ENCODE data around the gene NUDT8. TPM values are rescaled to one million over a fixed set of nuclear protein-coding genes. Genes with fewer than 3 reads are reported as not detected.

NUDT8 gene
- total RNA-seq, 1 donor from 2014 or later = 5.1 TPM

GRCh38 chr11:67631411-67631810, 1.7 kb upstream of the NUDT8 start:
- TF ChIP-seq, protein P1, sequence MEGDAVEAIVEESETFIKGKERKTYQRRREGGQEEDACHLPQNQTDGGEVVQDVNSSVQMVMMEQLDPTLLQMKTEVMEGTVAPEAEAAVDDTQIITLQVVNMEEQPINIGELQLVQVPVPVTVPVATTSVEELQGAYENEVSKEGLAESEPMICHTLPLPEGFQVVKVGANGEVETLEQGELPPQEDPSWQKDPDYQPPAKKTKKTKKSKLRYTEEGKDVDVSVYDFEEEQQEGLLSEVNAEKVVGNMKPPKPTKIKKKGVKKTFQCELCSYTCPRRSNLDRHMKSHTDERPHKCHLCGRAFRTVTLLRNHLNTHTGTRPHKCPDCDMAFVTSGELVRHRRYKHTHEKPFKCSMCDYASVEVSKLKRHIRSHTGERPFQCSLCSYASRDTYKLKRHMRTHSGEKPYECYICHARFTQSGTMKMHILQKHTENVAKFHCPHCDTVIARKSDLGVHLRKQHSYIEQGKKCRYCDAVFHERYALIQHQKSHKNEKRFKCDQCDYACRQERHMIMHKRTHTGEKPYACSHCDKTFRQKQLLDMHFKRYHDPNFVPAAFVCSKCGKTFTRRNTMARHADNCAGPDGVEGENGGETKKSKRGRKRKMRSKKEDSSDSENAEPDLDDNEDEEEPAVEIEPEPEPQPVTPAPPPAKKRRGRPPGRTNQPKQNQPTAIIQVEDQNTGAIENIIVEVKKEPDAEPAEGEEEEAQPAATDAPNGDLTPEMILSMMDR (IDR thresholded peaks at IDR 0.05; ENCODE audit: insufficient read depth, low read length, poor library complexity, severe bottlenecking) = no peak
- no peaks in the 10 kb centered on the region for H3K36me3 ChIP-seq (ENCODE audit: control insufficient read depth, insufficient read depth, low read length)
- DNase-seq (ENCODE audit: low read depth) = no peak
- peaks cover 7% of the 10 kb centered on the region for H3K27me3 ChIP-seq (ENCODE audit: control insufficient read depth, insufficient read depth, low read length)
- no peak overlapping the region for H3K4me3 ChIP-seq (ENCODE audit: low read depth, low read length)

- peak overlapping the region; percentile 77 for H3K4me3 ChIP-seq (ENCODE audit: low read depth, low read length)
- TF ChIP-seq, protein P1 (IDR thresholded peaks at IDR 0.05; ENCODE audit: insufficient read depth, low read length, poor library complexity, severe bottlenecking) = no peak
Observed at GRCh38 chr11:67630943-67631331, 1.2 kb upstream of the NUDT8 start.

DNA sequence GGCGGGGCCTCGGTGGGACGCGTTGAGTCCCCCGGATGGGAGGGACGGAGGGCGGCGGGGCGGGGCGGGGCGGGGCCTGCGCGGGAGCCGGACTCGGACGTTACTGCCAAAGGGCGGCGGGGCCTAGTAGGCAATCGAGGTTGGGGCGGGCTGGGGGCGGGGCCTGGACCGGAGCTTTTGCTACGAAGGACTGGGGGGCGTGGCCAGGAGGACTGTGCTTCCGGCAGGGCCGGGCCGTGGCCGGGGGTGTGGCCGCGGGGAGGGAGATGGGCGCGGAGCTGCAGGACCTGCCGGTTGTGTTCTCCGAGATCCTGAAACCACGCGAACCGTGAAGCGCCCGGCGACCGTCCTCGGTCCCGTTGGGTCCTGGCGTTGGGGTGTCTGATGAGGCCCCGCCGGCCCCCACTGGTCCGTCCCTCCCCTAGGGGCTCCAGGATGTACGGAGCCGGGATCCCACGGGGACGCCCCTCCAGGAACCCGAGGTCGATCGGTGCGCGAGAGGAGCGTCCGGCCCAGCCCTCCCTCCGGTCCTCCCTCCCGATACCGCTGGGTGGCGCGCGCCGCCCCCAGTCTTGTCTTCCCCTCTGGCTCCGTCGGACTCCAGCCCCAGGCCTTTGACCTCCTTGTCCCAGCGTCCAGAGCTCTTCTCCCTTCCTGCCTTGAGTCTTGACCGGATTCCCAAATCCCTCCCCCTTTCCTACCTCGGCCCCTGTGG, 648 bp upstream of the NUDT8 start:
- TF ChIP-seq, protein P1 (IDR thresholded peaks at IDR 0.05; ENCODE audit: insufficient read depth, low read length, poor library complexity, severe bottlenecking) = peak; percentile 86
- H3K27me3 ChIP-seq (ENCODE audit: control insufficient read depth, insufficient read depth, low read length) = peaks cover 7% of the 10 kb centered on the region
- H3K4me3 ChIP-seq (ENCODE audit: low read depth, low read length) = peak overlapping the region; percentile 77
- peak; percentile 86 for DNase-seq (ENCODE audit: low read depth)
- no peaks in the 10 kb centered on the region for H3K36me3 ChIP-seq (ENCODE audit: control insufficient read depth, insufficient read depth, low read length)

More at GRCh38 chr11:67630943-67631331, 1.2 kb upstream of the NUDT8 start:
- H3K36me3 ChIP-seq (ENCODE audit: control insufficient read depth, insufficient read depth, low read length) = no peaks in the 10 kb centered on the region
- DNase-seq (ENCODE audit: low read depth) = no peak
- H3K27me3 ChIP-seq (ENCODE audit: control insufficient read depth, insufficient read depth, low read length) = peaks cover 7% of the 10 kb centered on the region

DNA sequence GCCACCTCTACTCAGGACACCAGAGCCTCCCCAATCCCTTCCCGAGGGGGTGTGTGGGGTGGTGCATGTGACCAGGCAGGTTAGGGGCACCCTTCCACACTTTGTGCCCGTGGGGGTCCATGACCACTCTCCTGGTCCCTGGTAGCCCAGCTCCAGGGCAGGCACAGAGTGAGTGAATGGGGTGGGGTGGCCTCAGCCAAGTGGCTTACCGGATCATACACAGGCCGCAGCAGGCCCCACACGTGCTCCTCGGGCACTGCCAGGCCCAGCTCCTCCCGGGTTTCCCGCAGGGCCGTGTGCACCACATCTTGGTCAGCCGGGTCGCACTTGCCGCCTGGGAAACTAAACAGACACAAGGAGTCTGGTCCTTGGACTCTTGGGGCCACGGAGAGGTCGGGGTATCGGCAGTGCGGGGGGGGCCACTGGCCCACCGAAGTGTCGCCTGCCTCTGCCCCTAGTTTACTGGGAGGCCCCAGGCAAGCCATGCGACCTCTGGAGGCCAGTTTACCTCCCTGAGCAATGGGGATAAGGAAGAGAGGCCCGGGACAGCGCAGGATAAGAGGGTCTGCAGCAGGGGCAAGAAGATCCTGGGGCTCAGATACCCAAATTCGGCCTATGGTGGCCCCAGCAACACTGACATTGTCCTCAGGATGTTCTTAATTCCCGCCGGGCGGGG, 889 bp downstream of the NUDT8 start:
- no peak for DNase-seq (ENCODE audit: low read depth)
- TF ChIP-seq, protein P1 (IDR thresholded peaks at IDR 0.05; ENCODE audit: insufficient read depth, low read length, poor library complexity, severe bottlenecking) = no peak
- Histone ChIP-seq H3K36me3 (ENCODE audit: control insufficient read depth, insufficient read depth, low read length) (no peaks in the 10 kb centered on the region), H3K27me3 (ENCODE audit: control insufficient read depth, insufficient read depth, low read length) (no peaks in the 10 kb centered on the region), H3K4me3 (ENCODE audit: low read depth, low read length) (peak overlapping the region; percentile 63)

GRCh38 chr11:67627812-67628624, 1.7 kb downstream of the NUDT8 start:
- TF ChIP-seq, protein P1 (IDR thresholded peaks at IDR 0.05; ENCODE audit: insufficient read depth, low read length, poor library complexity, severe bottlenecking) = no peak
- Histone ChIP-seq H3K4me3 (ENCODE audit: low read depth, low read length) (no peak overlapping the region), H3K36me3 (ENCODE audit: control insufficient read depth, insufficient read depth, low read length) (no peaks in the 10 kb centered on the region), H3K27me3 (ENCODE audit: control insufficient read depth, insufficient read depth, low read length) (no peaks in the 10 kb centered on the region)
- DNase-seq (ENCODE audit: low read depth) = no peak
